Osteoblast (primary cell): Measurements from ENCODE around the gene MEAK7. TPM values are rescaled to one million over a fixed set of nuclear protein-coding genes. Genes with fewer than 3 reads are reported as not detected.

Experiments
- DNase-seq: peaks from one replicate; pipeline ENCODE4 v3.0.0; 2011; ENCODE audit warnings: low spot score, mixed read lengths; ENCODE audit not compliant: insufficient read length; ENCODE audit errors: missing footprints
- H2AFZ ChIP-seq: 2 replicates; pipeline ENCODE4 v1.6.0; 2011; ENCODE audit warnings: mild to moderate bottlenecking, low read length
- H3K27ac ChIP-seq: 2 replicates; pipeline ENCODE4 v1.5.1; 2011; ENCODE audit warnings: mild to moderate bottlenecking, low read depth, low read length, moderate library complexity
- H3K27me3 ChIP-seq: 2 replicates; pipeline ENCODE4 v1.6.0; 2012; ENCODE audit warnings: mild to moderate bottlenecking, control low read depth, inconsistent platforms, low read length, moderate library complexity; ENCODE audit not compliant: insufficient read depth
- H3K36me3 ChIP-seq: 2 replicates; pipeline ENCODE4 v1.5.1; 2011; ENCODE audit warnings: mild to moderate bottlenecking, low read length, control low read depth, moderate library complexity; ENCODE audit not compliant: insufficient read depth
- H3K4me1 ChIP-seq: 2 replicates; pipeline ENCODE4 v1.5.1; 2011; ENCODE audit warnings: mild to moderate bottlenecking, low read length, control low read depth, moderate library complexity; ENCODE audit not compliant: insufficient read depth
- H3K4me2 ChIP-seq: 2 replicates; pipeline ENCODE4 v1.6.0; 2011; ENCODE audit warnings: mild to moderate bottlenecking, low read length; ENCODE audit not compliant: insufficient read depth
- H3K4me3 ChIP-seq: fragments of 200-600 bp; sonication (generic); 3 replicates; pipeline ENCODE4 v1.5.1; 2012; ENCODE audit warnings: mild to moderate bottlenecking, low read length, inconsistent platforms; ENCODE audit not compliant: insufficient read depth
- H3K79me2 ChIP-seq: 2 replicates; pipeline ENCODE4 v1.6.0; 2012; ENCODE audit warnings: mild to moderate bottlenecking, low read length, control low read depth, inconsistent platforms; ENCODE audit not compliant: insufficient read depth
- H3K9me3 ChIP-seq: 2 replicates; pipeline ENCODE4 v1.5.1; 2011; ENCODE audit warnings: low read depth, low read length, control low read depth
- H4K20me1 ChIP-seq: 2 replicates; pipeline ENCODE4 v1.6.0; 2012; ENCODE audit warnings: mild to moderate bottlenecking, low read length, control low read depth; ENCODE audit not compliant: insufficient read depth
- CTCF ChIP-seq: IDR thresholded peaks from 2 replicates; pipeline ENCODE4 v1.5.1; 2011; ENCODE audit warnings: mild to moderate bottlenecking, low read depth, low read length, moderate library complexity; ENCODE audit errors: extremely low read depth
- total RNA-seq: library from RNA; depleted of rRNA; stranded (reverse); fragments of >200 nt; gene quantifications from 2 replicates; pipeline ENCODE4 v1.2.3, GENCODE V29; 2012

Gene MEAK7
- total RNA-seq, result 24.2 and 27.7 TPM in 2 replicates

- TF ChIP-seq CTCF, result no peak
- H3K27me3 ChIP-seq, result no peaks in the 10 kb centered on the region
- peak; percentile 99 for DNase-seq
- peak within 1 kb of the TSS; percentile 97 for H3K4me3 ChIP-seq
- peaks cover 32% of the 10 kb centered on the region for H3K4me1 ChIP-seq
- peak within 1 kb of the TSS; percentile 83 for H3K27ac ChIP-seq
- peaks cover 19% of the 10 kb centered on the region for H3K36me3 ChIP-seq
- no peaks in the 10 kb centered on the region for H3K9me3 ChIP-seq
- peak within 1 kb of the TSS; percentile 83 for H3K4me2 ChIP-seq
- H2AFZ ChIP-seq, result peak within 1 kb of the TSS; percentile 93
- peaks cover 6% of the 10 kb centered on the region for H4K20me1 ChIP-seq
- H3K79me2 ChIP-seq, result peaks cover 44% of the 10 kb centered on the region
Observed at GRCh38 chr16:84504420-84505248, at the start of gene MEAK7. MEAK7 (minus strand) TSS chr16:84504659; CDS start chr16:84498086, 6,573 bp downstream.

GRCh38 chr16:84553873-84554399 lies 49.5 kb upstream of the MEAK7 start:
- Histone ChIP-seq H2AFZ (no peak overlapping the region), H3K27ac (no peak overlapping the region), H3K4me3 (no peak overlapping the region), H3K27me3 (no peaks in the 10 kb centered on the region), H3K4me1 (no peaks in the 10 kb centered on the region), H3K9me3 (no peaks in the 10 kb centered on the region), H3K36me3 (no peaks in the 10 kb centered on the region), H4K20me1 (no peaks in the 10 kb centered on the region), H3K79me2 (no peaks in the 10 kb centered on the region), H3K4me2 (no peak overlapping the region)
- no peak for DNase-seq
- no peak for TF ChIP-seq CTCF

- no peaks in the 10 kb centered on the region for H3K36me3 ChIP-seq
- TF ChIP-seq CTCF, result no peak
- no peaks in the 10 kb centered on the region for H3K9me3 ChIP-seq
- no peak overlapping the region for H3K27ac ChIP-seq
- no peak overlapping the region for H3K4me2 ChIP-seq
- no peaks in the 10 kb centered on the region for H3K4me1 ChIP-seq
- no peaks in the 10 kb centered on the region for H3K79me2 ChIP-seq
- no peak overlapping the region for H3K4me3 ChIP-seq
- no peaks in the 10 kb centered on the region for H4K20me1 ChIP-seq
- no peak overlapping the region for H2AFZ ChIP-seq
- H3K27me3 ChIP-seq, result no peaks in the 10 kb centered on the region
- DNase-seq, result no peak
Observed at GRCh38 chr16:84552135-84552534, 47.7 kb upstream of the MEAK7 start.

- H3K9me3 ChIP-seq, result no peaks in the 10 kb centered on the region
- no peak overlapping the region for H3K27ac ChIP-seq
- H3K4me2 ChIP-seq, result no peak overlapping the region
Observed at GRCh38 chr16:84550096-84550495, 45.6 kb upstream of the MEAK7 start.

More at GRCh38 chr16:84550096-84550495, 45.6 kb upstream of the MEAK7 start:
- Histone ChIP-seq H3K4me1 (no peaks in the 10 kb centered on the region), H3K27me3 (no peaks in the 10 kb centered on the region), H2AFZ (no peak overlapping the region), H3K79me2 (no peaks in the 10 kb centered on the region), H4K20me1 (no peaks in the 10 kb centered on the region), H3K36me3 (no peaks in the 10 kb centered on the region), H3K4me3 (no peak overlapping the region)
- no peak for DNase-seq
- TF ChIP-seq CTCF, result no peak
